Uterus (tissue), 4 donors: Measurements from ENCODE around the gene MIAT. TPM values are rescaled to one million over a fixed set of nuclear protein-coding genes. Genes with fewer than 3 reads are reported as not detected.
"Not testable (repeated sequence)": the region's sequence is repeated elsewhere in the genome, so short reads cannot be mapped to it uniquely, and the experiment has no call there.

ENCODE experiments used
- DNase-seq, 2 donors: peaks; one replicate each; pipeline ENCODE4 v3.0.0-alpha.2; 2019 to 2020
- H3K27ac ChIP-seq, 2 donors: fragments of 200-600 bp; sonication (generic); 1 replicate in 1 of 2; 2 replicates in 1 of 2; pipeline ENCODE4 v1.5.1; 2016 to 2018
- H3K27me3 ChIP-seq, 2 donors: fragments of 200-600 bp; sonication (generic); one replicate each; pipeline ENCODE4 v1.5.1; 2018 to 2019; ENCODE audit warnings: control low read depth in 1 of 2
- H3K36me3 ChIP-seq, 2 donors: fragments of 200-600 bp; sonication (generic); one replicate each; pipeline ENCODE4 v1.5.1; 2019; ENCODE audit warnings: control low read depth in 1 of 2
- H3K4me1 ChIP-seq, 2 donors: fragments of 200-600 bp; sonication (generic); one replicate each; pipeline ENCODE4 v1.5.1; 2018 to 2019; ENCODE audit warnings: control low read depth in 1 of 2
- H3K4me3 ChIP-seq, 2 donors: fragments of 200-600 bp; sonication (generic); 1 replicate in 1 of 2; 2 replicates in 1 of 2; pipeline ENCODE4 v1.5.1; 2018 to 2019; ENCODE audit warnings: mild to moderate bottlenecking in 1 of 2
- H3K9me3 ChIP-seq, 2 donors: fragments of 200-600 bp; sonication (generic); one replicate each; pipeline ENCODE4 v1.5.1; 2019; ENCODE audit warnings: control low read depth in 1 of 2
- POLR2A ChIP-seq, 2 donors: fragments of 450-650 bp; IDR thresholded peaks; one replicate each; pipeline ENCODE4 v1.6.1; 2016; ENCODE audit warnings: antibody characterized with exemption in 2 of 2, mild to moderate bottlenecking in 1 of 2, moderate library complexity in 1 of 2
- intact Hi-C: fragments of 100-400 bp; cut with DNase I; formaldehyde crosslinking; loops from one replicate; pipeline ENCODE4 v1.15.1; 2023; ENCODE audit warnings: low total_unique reads
- total RNA-seq, 4 donors: library from RNA; depleted of rRNA in 3 of 4; stranded (reverse); fragments of >200 nt in 3 of 4; gene quantifications; one replicate each; pipeline versions ENCODE4 v1.1.0 to v1.2.4, GENCODE V29; 2014 to 2023
- TF ChIP-seq, protein P1 (sequence below), 4 experiments: fragments of 200-600 bp in 2 of 4; fragments of 450-650 bp in 2 of 4; sonication (generic) in 2 of 4; IDR thresholded peaks; one replicate each; pipeline ENCODE4 v1.5.1; 2016 to 2019; ENCODE audit warnings: antibody characterized with exemption in 4 of 4, mild to moderate bottlenecking in 2 of 4, moderate library complexity in 1 of 4
- donor health status: DM: yes; HTN: yes; CAD: no.

Gene MIAT
- total RNA-seq, 4 donors from 2014 or later = 0.51 to 5.3 (median 3.1) TPM

DNA sequence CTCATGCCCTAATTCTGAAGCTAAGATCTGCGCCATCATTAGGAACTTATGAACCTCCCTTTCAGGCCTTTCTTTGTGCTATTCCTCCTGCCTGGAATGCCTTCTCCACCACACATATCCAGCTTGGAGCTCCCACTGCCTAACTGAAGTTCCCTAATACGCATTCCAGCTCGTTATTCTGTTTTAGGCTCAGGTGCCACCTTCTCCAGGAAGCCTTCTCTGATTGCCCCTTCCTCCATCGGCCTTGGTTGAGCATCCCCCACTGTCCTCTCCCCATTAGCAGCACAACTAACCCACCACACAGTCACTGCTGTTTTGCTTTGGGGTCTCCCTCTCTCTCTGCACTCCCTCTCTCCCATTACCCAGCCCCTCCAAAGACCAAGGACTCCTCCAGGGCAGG is 44.7 kb upstream of the MIAT start:
- no peak overlapping the region for H3K4me3 ChIP-seq
- intact Hi-C loops = no loop called here
- H3K27me3 ChIP-seq = no peaks in the 10 kb centered on the region
- H3K36me3 ChIP-seq = no peaks in the 10 kb centered on the region
- H3K27ac ChIP-seq = no peak overlapping the region
- TF ChIP-seq POLR2A (IDR thresholded peaks at IDR 0.05) = no peak
- TF ChIP-seq, protein P1, sequence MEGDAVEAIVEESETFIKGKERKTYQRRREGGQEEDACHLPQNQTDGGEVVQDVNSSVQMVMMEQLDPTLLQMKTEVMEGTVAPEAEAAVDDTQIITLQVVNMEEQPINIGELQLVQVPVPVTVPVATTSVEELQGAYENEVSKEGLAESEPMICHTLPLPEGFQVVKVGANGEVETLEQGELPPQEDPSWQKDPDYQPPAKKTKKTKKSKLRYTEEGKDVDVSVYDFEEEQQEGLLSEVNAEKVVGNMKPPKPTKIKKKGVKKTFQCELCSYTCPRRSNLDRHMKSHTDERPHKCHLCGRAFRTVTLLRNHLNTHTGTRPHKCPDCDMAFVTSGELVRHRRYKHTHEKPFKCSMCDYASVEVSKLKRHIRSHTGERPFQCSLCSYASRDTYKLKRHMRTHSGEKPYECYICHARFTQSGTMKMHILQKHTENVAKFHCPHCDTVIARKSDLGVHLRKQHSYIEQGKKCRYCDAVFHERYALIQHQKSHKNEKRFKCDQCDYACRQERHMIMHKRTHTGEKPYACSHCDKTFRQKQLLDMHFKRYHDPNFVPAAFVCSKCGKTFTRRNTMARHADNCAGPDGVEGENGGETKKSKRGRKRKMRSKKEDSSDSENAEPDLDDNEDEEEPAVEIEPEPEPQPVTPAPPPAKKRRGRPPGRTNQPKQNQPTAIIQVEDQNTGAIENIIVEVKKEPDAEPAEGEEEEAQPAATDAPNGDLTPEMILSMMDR (IDR thresholded peaks at IDR 0.05) = no peak
- H3K9me3 ChIP-seq = no peaks in the 10 kb centered on the region
- H3K4me1 ChIP-seq = no peaks in the 10 kb centered on the region
- DNase-seq = no peak

DNA sequence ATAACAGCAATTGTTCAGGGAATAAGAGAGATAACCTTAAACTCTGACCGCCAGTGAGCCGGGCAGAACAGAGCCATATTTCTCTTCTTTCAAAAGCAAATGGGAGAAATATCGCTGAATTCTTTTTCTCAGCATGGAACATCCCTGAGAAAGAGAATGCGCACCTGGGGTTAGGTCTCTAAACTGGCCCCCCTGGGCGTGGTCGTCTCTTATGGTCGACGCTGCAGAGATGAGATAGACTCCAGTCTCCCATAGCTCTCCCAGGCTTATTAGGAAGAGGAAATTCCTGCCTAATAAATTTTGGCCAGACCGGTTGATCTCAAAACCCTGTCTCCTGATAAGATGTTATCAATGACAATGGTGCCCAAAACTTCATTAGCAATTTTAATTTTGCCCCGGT is 43.6 kb upstream of the MIAT start:
- H3K4me1 ChIP-seq, intact Hi-C loops, H3K27ac ChIP-seq, H3K9me3 ChIP-seq, H3K27me3 ChIP-seq, H3K4me3 ChIP-seq, H3K36me3 ChIP-seq, DNase-seq: not testable (repeated sequence)

DNA sequence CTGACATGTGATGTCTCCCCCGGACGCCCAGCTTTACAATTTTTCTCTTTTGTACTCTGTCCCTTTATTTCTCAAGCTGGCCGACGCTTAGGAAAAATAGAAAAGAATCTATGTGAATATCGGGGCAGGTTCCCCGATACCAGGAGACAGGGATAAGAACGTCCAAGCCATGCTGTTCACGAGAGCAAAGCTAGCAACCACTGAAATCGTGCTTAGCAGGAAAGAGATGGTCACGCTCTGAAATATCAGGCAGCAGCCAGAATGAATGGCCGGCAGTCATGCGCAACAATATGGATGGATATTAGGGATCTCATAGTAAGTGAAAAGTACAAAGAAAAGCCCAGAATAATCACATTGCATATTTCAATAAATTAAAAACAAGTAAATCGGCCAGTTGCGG is 43.1 kb upstream of the MIAT start:
- intact Hi-C loops = no loop called here
- Histone ChIP-seq H3K4me3 (no peak overlapping the region), H3K27ac (no peak overlapping the region), H3K9me3 (no peaks in the 10 kb centered on the region), H3K4me1 (no peaks in the 10 kb centered on the region), H3K36me3 (no peaks in the 10 kb centered on the region), H3K27me3 (no peaks in the 10 kb centered on the region)
- DNase-seq = no peak
- no peak for TF ChIP-seq POLR2A (IDR thresholded peaks at IDR 0.05)
- TF ChIP-seq, protein P1 (IDR thresholded peaks at IDR 0.05) = no peak

DNA sequence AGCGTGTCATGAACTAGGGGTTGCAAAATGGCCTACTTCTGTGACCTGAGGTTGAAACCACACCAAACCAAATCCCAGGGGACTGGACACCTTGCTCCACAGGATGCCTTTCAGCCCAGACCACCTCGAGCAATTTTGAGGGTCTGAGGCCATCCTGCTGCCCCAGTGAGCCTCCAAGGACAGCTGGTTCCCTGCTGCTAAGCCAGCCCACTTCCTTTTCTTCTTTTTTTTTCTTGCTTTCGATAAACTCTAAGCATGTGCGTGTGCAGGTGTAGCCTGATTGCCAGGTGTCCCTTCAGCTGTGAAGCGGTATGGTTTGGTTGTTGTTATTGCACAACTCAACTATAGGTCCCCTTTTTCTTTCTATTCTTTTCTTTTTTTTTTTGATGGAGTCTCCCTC is 42.2 kb upstream of the MIAT start:
- no peak for DNase-seq
- Histone ChIP-seq H3K9me3 (no peaks in the 10 kb centered on the region), H3K27ac (no peak overlapping the region), H3K36me3 (no peaks in the 10 kb centered on the region), H3K27me3 (no peaks in the 10 kb centered on the region), H3K4me3 (no peak overlapping the region), H3K4me1 (no peaks in the 10 kb centered on the region)
- intact Hi-C loops = no loop called here
- TF ChIP-seq POLR2A (IDR thresholded peaks at IDR 0.05) = no peak
- TF ChIP-seq, protein P1 (IDR thresholded peaks at IDR 0.05) = no peak

DNA sequence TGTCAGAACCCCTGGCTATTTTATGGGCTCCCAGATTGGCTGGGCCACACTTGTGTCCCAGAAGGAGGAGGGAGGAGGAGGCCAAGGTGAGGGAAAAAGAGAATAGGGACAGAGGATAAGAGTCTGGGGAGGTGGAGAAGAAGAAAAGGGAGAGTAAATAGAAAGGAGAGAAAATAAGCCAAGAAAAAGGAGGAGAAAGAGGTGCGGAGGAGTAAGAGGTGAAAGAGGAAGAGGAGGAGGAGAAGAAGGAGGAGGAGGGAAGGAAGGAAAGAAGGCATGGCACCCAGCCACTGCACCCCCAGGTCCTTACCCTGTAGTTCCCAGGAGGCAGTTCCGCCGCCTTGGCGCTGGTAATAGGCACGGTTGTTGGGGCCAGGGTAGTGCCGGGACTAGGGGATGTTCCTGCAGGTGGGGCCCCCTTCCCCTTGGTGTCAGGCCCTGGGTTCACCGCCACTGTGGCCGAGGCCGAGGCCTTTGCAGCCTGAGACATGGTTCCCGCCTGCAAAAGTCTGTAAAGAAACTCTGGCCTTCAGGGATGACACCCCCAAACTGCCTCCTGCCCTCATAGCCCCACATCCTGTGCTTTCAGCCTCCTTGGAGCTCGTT is 41.5 kb upstream of the MIAT start:
- DNase-seq = no peak
- intact Hi-C loops = no loop called here
- H3K27me3 ChIP-seq = no peaks in the 10 kb centered on the region

More for the DNA sequence above, 41.5 kb upstream of the MIAT start:
- TF ChIP-seq POLR2A (IDR thresholded peaks at IDR 0.05) = no peak
- TF ChIP-seq, protein P1 (IDR thresholded peaks at IDR 0.05) = no peak
- H3K4me3 ChIP-seq = no peak overlapping the region
- no peaks in the 10 kb centered on the region for H3K36me3 ChIP-seq
- H3K27ac ChIP-seq = no peak overlapping the region
- H3K4me1 ChIP-seq = no peaks in the 10 kb centered on the region
- no peaks in the 10 kb centered on the region for H3K9me3 ChIP-seq
